ENCODE measurements around the gene TOM1.

TOM1 gene

GRCh38 chr22:35335936-35336781, 36.5 kb downstream of the TOM1 start:
- DNase-seq = peak; percentile 18 to 41
- TF ChIP-seq POLR2A (IDR thresholded peaks at IDR 0.05; ENCODE audit: low read length) = no peak

- peak; percentile 21 to 24 for DNase-seq
- TF ChIP-seq GATA1 (IDR thresholded peaks at IDR 0.05; ENCODE audit: low read depth, low read length) (no peak), POLR2A (IDR thresholded peaks at IDR 0.05; ENCODE audit: low read length) (no peak)
Measured at GRCh38 chr22:35337932-35338331, 38.2 kb downstream of the TOM1 start.

GRCh38 chr22:35341090-35341874, 41.6 kb downstream of the TOM1 start:
- no peak for TF ChIP-seq POLR2A (IDR thresholded peaks at IDR 0.05; ENCODE audit: low read length)
- TF ChIP-seq GATA1 (IDR thresholded peaks at IDR 0.05; ENCODE audit: low read depth, low read length) = no peak
- DNase-seq = no peak

- DNase-seq = no peak
- no peak for TF ChIP-seq POLR2A (IDR thresholded peaks at IDR 0.05; ENCODE audit: low read length)
- TF ChIP-seq GATA1 (IDR thresholded peaks at IDR 0.05; ENCODE audit: low read depth, low read length) = no peak
Measured at GRCh38 chr22:35342390-35342789, 42.7 kb downstream of the TOM1 start.

GRCh38 chr22:35343664-35344550, 44.2 kb downstream of the TOM1 start:
- TF ChIP-seq GATA1 (IDR thresholded peaks at IDR 0.05; ENCODE audit: low read depth, low read length) = no peak
- TF ChIP-seq POLR2A (IDR thresholded peaks at IDR 0.05; ENCODE audit: low read length) = no peak
- no peak for DNase-seq

- TF ChIP-seq GATA1 (IDR thresholded peaks at IDR 0.05; ENCODE audit: low read depth, low read length) (no peak), POLR2A (IDR thresholded peaks at IDR 0.05; ENCODE audit: low read length) (no peak)
- DNase-seq = no peak
Measured at GRCh38 chr22:35344956-35345690, 45.4 kb downstream of the TOM1 start.

GRCh38 chr22:35345808-35346505, 46.3 kb downstream of the TOM1 start:
- DNase-seq = no peak
- no peak for TF ChIP-seq GATA1 (IDR thresholded peaks at IDR 0.05; ENCODE audit: low read depth, low read length)
- TF ChIP-seq POLR2A (IDR thresholded peaks at IDR 0.05; ENCODE audit: low read length) = no peak

GRCh38 chr22:35346596-35347220, 47.0 kb downstream of the TOM1 start:
- TF ChIP-seq GATA1 (IDR thresholded peaks at IDR 0.05; ENCODE audit: low read depth, low read length) (no peak), POLR2A (IDR thresholded peaks at IDR 0.05; ENCODE audit: low read length) (no peak)

GRCh38 chr22:35347462-35347861, 47.8 kb downstream of the TOM1 start:
- no peak for DNase-seq
- TF ChIP-seq POLR2A (IDR thresholded peaks at IDR 0.05; ENCODE audit: low read length) (no peak), GATA1 (IDR thresholded peaks at IDR 0.05; ENCODE audit: low read depth, low read length) (no peak)

More at GRCh38 chr22:35346596-35347220, 47.0 kb downstream of the TOM1 start:
- DNase-seq = no peak

- no peak for DNase-seq
- TF ChIP-seq POLR2A (IDR thresholded peaks at IDR 0.05; ENCODE audit: low read length) (no peak), GATA1 (IDR thresholded peaks at IDR 0.05; ENCODE audit: low read depth, low read length) (no peak)
Measured at GRCh38 chr22:35348026-35348590, 48.4 kb downstream of the TOM1 start.

- TF ChIP-seq POLR2A (IDR thresholded peaks at IDR 0.05; ENCODE audit: low read length) (no peak), GATA1 (IDR thresholded peaks at IDR 0.05; ENCODE audit: low read depth, low read length) (no peak)
- no peak for DNase-seq
Measured at GRCh38 chr22:35348703-35349102, 49.0 kb downstream of the TOM1 start.

GRCh38 chr22:35349368-35349703, 49.6 kb downstream of the TOM1 start:
- DNase-seq = no peak
- TF ChIP-seq GATA1 (IDR thresholded peaks at IDR 0.05; ENCODE audit: low read depth, low read length) = no peak
